Stimulated activated CD4-positive, alpha-beta T cell treated with anti-CD3 and anti-CD28 coated beads, TNF-alpha, amount 100 ng/mL, for 48 hours (primary cell): ENCODE data around the gene NOL12.
"Not testable (repeated sequence)": the region's sequence is repeated elsewhere in the genome, so short reads cannot be mapped to it uniquely, and the experiment has no call there.

Experiments used
- DNase-seq, 3 donors: peaks; one replicate each; pipeline ENCODE4 v3.0.0-alpha.2; 2020; ENCODE audit warnings: low read depth in 3 of 3

NOL12 gene

DNA sequence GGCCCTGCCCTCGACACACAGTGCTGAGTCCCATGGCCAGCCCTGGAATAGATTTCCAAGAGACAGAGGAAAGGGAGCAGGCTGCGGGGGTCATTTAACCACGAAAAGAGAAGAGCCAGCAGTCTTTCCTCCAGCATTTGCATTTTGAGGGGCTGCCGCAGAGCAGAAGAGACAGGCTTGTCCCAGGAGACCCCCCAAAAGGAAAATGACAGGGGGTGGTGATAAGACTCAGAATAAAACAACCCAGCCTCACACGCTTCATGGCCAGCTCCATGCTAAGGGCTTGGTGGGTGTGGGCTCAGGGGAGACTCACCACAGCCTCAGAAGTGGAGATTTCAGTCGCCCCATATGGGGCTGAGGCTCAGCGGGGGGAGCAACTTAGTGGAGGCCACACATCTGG, 27.6 kb downstream of the NOL12 start:
- no peak for DNase-seq

GRCh38 chr22:37714634-37715033, 28.5 kb downstream of the NOL12 start:
- DNase-seq, result no peak

DNA sequence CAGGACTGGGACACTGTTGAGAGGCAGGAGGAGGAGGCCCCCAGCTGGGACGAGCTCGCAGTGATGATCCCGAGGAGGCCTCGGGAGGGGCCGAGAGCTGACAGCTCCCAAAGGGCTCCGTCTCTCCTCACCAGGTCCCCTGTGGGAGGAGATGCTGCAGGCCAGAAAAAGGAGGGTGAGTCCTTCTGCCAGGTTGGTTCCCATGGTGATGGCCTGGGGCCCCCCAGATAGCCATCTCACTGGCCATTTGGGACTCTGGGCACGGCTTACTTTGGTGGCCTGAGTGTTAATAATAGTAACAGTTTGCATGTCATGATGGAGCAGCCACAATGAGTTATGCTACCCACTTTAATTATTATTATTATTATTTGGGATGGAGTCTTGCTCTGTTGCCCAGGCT, 29.6 kb downstream of the NOL12 start:
- DNase-seq, result no peak

- no peak for DNase-seq
Observed at GRCh38 chr22:37716708-37717107, 30.6 kb downstream of the NOL12 start.

GRCh38 chr22:37717235-37717634, 31.1 kb downstream of the NOL12 start:
- DNase-seq, result not testable (repeated sequence)

GRCh38 chr22:37717746-37718305, 31.7 kb downstream of the NOL12 start:
- not testable (repeated sequence) for DNase-seq

DNA sequence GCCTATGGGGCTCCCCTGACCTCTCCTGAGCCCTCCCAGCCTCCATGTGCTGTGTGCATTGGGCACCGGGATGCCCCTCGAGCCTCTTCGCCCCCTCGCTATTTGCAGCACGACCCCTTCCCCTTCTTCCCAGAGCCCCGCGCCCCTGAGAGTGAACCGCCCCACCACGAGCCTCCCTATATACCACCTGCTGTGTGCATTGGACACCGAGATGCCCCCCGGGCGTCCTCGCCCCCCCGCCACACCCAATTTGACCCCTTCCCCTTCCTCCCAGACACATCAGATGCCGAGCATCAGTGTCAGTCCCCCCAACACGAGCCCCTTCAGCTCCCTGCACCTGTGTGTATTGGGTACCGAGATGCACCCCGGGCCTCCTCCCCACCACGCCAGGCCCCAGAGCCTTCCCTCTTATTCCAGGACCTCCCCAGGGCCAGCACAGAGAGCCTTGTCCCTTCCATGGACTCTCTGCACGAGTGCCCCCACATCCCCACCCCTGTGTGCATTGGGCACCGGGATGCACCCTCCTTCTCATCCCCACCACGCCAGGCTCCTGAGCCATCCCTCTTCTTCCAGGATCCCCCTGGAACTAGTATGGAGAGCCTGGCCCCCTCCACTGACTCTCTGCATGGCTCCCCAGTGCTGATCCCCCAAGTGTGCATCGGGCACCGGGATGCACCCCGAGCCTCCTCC, 39.6 kb downstream of the NOL12 start:
- no peak for DNase-seq

- no peak for DNase-seq
Observed at GRCh38 chr22:37726241-37726887, 40.2 kb downstream of the NOL12 start.

GRCh38 chr22:37728620-37729019, 42.5 kb downstream of the NOL12 start:
- no peak for DNase-seq

- no peak for DNase-seq
Observed at GRCh38 chr22:37731804-37732471, 45.8 kb downstream of the NOL12 start.

GRCh38 chr22:37732699-37733607, 46.8 kb downstream of the NOL12 start:
- no peak for DNase-seq

DNA sequence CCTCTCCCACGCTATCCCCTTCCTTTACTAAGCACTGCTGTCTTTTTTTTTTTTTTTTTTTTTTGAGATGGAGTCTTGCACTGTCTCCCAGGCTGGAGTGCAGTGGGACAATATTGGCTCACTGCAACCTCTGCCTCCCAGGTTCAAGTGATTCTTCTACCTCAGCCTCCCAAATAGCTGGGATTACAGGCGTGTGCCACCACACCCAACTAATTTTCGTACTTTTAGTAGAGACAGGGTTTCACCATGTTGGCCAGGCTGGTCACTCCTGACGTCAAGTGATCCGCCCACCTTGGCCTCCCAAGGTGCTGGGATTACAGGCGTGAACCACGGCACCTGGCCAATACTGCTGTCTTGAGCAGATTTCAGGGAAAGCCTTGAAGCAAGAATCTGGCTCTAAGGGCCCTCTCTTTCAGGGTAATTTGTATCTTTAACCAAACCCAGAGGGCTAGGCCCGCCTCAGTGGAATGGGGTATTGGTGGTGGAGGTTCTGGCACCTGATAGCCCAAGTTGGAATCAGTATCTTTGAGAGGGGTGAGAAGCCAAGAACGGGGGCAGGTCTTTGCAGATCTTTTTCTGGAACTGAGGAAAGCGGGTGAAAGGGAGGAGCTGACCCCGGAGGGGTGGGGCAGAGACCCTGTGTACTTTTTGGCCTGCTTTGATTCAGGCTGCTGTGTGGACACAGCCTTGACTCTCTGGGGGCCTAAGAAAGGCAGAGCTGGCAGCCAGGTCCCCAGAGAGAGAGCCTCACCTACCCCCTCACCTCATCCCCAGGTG, 47.7 kb downstream of the NOL12 start:
- no peak for DNase-seq

DNA sequence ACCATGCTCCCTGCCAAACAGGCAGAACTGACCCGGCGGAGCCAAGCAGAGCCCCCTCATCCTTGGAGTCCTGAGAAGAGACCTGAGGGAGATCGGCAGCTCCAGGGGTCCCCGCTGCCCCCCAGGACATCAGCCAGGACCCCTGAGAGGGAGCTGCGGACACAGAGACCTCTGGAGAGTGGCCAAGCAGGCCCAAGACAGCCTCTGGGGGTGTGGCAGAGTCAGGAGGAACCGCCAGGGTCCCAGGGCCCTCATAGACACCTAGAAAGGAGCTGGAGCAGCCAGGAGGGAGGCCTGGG, 48.2 kb downstream of the NOL12 start:
- no peak for DNase-seq

DNA sequence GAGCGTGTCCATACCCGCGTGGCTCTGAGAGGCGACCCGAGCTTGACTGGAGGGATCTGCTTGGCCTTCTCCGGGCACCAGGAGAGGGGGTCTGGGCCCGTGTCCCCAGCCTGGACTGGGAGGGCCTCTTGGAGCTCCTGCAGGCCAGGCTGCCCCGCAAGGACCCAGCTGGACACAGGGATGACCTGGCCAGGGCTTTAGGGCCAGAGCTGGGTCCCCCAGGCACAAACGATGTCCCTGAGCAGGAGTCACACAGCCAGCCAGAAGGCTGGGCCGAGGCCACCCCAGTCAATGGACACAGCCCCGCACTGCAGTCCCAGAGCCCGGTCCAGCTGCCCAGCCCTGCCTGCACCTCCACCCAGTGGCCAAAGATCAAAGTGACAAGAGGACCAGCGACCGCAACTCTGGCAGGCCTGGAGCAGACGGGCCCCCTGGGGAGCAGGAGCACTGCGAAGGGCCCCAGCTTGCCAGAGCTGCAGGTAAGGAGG, 48.9 kb downstream of the NOL12 start:
- no peak for DNase-seq

- no peak for DNase-seq
Observed at GRCh38 chr22:37739035-37739434, 52.9 kb downstream of the NOL12 start.

GRCh38 chr22:37739611-37740049, 53.5 kb downstream of the NOL12 start:
- DNase-seq, result no peak

- DNase-seq, result no peak
Observed at GRCh38 chr22:37740455-37741311, 54.5 kb downstream of the NOL12 start.

DNA sequence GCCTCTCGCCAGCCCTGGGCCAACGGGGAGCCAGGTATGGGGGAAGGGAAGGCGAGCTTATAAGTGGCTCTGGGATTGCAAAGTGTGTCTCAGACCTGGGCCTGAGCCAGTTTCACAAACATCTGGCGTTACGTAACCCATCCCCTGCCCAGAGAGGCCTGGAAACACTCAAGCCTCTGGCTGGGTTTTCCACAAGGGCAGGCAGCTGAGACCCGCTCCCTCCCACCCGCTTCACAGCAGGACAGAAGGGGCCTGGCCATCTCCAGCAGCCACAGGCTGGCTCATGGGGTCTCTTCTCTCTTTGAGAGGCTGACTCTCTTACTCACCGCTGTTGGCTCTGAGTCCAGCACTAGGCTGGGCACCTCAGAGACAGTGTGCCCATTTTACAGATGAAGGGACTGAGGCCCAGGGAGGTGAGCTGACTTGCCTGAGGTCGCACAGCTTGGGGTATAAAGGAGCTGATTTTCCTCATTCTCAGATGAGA, 55.2 kb downstream of the NOL12 start:
- no peak for DNase-seq

DNA sequence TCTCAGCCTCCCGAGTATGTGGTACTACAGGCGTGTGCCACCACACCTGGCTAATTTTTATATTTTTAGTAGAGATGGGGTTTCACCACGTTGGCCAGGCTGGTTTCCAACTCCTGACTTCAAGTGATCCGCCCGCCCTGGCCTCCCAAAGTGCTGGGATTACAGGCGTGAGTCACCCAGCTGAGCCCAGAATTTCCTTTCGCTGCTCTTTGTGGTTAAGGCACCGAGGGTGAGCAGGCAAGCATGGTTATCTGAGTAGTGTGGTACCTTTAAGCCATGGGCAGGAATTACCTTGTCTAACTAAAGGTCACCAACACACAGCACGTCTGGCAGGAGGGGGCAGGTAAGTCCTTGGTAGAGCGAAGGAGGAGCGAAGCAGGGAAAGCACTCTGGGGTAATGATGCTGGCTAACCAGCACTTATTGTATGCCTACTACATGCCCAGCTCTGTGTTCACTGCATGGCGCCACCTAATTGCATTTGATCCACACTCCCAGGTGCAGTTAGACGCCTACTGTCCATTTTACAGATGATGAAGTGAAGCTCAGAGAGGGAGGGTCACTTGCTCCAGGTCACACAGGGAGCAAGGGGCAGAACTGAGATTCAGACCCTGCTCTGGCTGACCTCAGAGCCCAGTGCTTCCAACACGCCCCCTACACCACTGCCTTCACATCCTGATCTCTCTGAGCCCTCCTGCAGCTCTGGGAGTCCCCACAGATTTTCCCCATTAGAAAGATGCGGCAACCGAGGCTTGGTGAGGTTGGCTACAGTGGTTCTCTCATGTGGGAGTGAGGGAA, 56.4 kb downstream of the NOL12 start:
- no peak for DNase-seq
